Thyroid gland (tissue), 4 donors: Measurements from ENCODE around the gene ZNF718. TPM values are rescaled to one million over a fixed set of nuclear protein-coding genes. Genes with fewer than 3 reads are reported as not detected.
"Not testable (repeated sequence)": the region's sequence is repeated elsewhere in the genome, so short reads cannot be mapped to it uniquely, and the experiment has no call there.

Source experiments
- DNase-seq, 2 donors: peaks; one replicate each; pipeline ENCODE4 v3.0.0-alpha.2; 2019
- H3K27ac ChIP-seq, 3 donors: fragments of 200-600 bp; sonication (generic); 1 replicate in 2 of 3; 2 replicates in 1 of 3; pipeline ENCODE4 v1.5.1; 2016 to 2019; ENCODE audit warnings: mild to moderate bottlenecking in 1 of 3, moderate library complexity in 1 of 3
- H3K27me3 ChIP-seq: fragments of 200-600 bp; sonication (generic); one replicate; pipeline ENCODE4 v1.5.1; 2019
- H3K36me3 ChIP-seq, 2 donors: fragments of 200-600 bp; sonication (generic); one replicate each; pipeline ENCODE4 v1.5.1; 2016 to 2019
- H3K4me1 ChIP-seq, 2 donors: fragments of 200-600 bp; sonication (generic); one replicate each; pipeline ENCODE4 v1.5.1; 2017 to 2019
- H3K4me3 ChIP-seq, 3 donors: fragments of 200-600 bp; sonication (generic); replicated peaks in 1 of 3; 1 replicate in 2 of 3; 2 replicates in 1 of 3; pipeline ENCODE4 v1.5.1; 2016; ENCODE audit warnings: mild to moderate bottlenecking in 1 of 3
- H3K9me3 ChIP-seq: fragments of 200-600 bp; sonication (generic); one replicate; pipeline ENCODE4 v1.5.1; 2017
- POLR2A ChIP-seq, 2 donors: fragments of 450-650 bp; IDR thresholded peaks; one replicate each; pipeline ENCODE4 v1.6.1; 2017; ENCODE audit warnings: antibody characterized with exemption in 2 of 2, mild to moderate bottlenecking in 2 of 2, moderate library complexity in 1 of 2
- WGBS, 2 donors: methylation state at CpG; one replicate each; pipeline ENCODE4 v1.1.5; 2017; 5-methylcytosine and 5-hydroxymethylcytosine counted together
- intact Hi-C: fragments of 100-400 bp; cut with DNase I; formaldehyde crosslinking; loops from one replicate; pipeline ENCODE4 v1.15.1; 2023
- total RNA-seq, 4 donors: library from RNA; depleted of rRNA; stranded (reverse); fragments of >200 nt; gene quantifications; one replicate each; pipeline ENCODE4 v1.2.3, GENCODE V29; 2016
- TF ChIP-seq, protein P1 (sequence below), 6 experiments: fragments of 200-600 bp in 3 of 6; fragments of 450-650 bp in 3 of 6; sonication (generic) in 3 of 6; IDR thresholded peaks; one replicate each; pipeline ENCODE4 v1.5.1; 2016 to 2019; ENCODE audit warnings: antibody characterized with exemption in 6 of 6, mild to moderate bottlenecking in 2 of 6, inconsistent platforms in 1 of 6, moderate library complexity in 1 of 6

Gene ZNF718
- total RNA-seq, result 10 to 100 TPM; 13.7 to 30.4 (median 23.4) TPM

DNA sequence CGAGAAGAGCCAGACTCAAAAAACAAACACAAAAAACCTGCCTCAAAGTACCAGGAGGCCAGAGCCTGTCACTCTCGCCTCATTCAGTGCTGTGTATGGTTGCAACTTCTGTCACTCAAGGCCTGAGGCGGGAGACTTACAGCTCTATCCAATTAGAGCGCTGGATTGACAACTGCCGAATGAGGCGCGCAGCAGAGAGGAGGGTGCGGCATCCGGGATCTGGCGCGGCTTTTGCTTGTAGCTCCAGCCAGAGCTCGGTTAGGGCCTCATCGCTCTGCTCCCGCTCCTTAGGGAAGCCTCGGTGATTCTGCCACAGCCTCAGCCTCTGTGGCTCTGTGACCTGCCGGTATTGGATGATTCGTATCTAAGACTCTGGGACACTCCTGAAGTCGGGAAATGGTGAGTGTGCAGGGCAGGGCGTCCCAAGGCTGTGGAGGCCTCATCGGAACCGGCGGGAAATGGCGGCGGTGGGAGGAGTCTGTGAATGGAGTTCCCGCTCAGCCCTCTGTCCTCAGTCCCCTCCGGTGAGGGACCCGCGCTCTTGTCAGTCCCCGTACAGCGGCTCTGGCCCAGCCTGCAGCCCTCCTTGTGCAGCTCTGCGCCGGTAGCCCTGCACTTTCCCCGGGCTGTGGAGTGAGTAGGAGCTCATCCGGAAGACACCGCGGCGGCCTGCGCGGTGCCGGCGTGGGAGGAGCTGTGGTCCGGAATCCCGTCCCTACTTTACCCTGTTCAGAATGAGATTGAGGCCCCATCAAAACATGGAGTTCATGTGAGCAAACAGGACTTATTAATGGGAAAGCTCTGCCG is at the start of gene ZNF718:
TSS of gene ZNF718 (plus strand) at position 227 of the 807 bp plus-strand sequence. CDS start at position 397, 170 bp downstream.
- H3K9me3 ChIP-seq, result no peaks in the 10 kb centered on the region
- TF ChIP-seq POLR2A (IDR thresholded peaks at IDR 0.05), result peak in 1 of 2 donors; percentile 86
- TF ChIP-seq, protein P1, sequence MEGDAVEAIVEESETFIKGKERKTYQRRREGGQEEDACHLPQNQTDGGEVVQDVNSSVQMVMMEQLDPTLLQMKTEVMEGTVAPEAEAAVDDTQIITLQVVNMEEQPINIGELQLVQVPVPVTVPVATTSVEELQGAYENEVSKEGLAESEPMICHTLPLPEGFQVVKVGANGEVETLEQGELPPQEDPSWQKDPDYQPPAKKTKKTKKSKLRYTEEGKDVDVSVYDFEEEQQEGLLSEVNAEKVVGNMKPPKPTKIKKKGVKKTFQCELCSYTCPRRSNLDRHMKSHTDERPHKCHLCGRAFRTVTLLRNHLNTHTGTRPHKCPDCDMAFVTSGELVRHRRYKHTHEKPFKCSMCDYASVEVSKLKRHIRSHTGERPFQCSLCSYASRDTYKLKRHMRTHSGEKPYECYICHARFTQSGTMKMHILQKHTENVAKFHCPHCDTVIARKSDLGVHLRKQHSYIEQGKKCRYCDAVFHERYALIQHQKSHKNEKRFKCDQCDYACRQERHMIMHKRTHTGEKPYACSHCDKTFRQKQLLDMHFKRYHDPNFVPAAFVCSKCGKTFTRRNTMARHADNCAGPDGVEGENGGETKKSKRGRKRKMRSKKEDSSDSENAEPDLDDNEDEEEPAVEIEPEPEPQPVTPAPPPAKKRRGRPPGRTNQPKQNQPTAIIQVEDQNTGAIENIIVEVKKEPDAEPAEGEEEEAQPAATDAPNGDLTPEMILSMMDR (IDR thresholded peaks at IDR 0.05), result no peak
- 1 to 4% methylated on average over 35 to 43 of the region's 44 CpGs for WGBS, 2 donors
- no peaks in the 10 kb centered on the region for H3K36me3 ChIP-seq
- peak within 1 kb of the TSS; percentile 65 to 92 (median 78) for H3K27ac ChIP-seq
- intact Hi-C loops, result no loop called here
- peak within 1 kb of the TSS; percentile 49 to 88 (median 86) for H3K4me3 ChIP-seq
- peak; percentile 95 for DNase-seq
- H3K27me3 ChIP-seq, result no peaks in the 10 kb centered on the region
- H3K4me1 ChIP-seq, result peaks cover 10% of the 10 kb centered on the region in 2 donors

DNA sequence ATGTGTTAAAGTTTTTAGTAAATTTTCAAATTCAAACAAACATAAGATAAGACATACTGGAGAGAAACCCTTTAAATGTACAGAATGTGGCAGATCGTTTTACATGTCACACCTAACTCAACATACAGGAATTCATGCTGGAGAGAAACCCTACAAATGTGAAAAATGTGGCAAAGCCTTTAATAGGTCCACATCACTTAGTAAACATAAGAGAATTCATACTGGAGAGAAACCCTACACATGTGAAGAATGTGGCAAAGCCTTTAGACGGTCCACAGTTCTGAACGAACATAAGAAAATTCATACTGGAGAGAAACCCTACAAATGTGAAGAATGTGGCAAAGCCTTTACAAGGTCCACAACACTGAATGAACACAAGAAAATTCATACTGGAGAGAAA is 38.4 kb upstream of the ZNF718 start:
- DNase-seq, result no peak

DNA sequence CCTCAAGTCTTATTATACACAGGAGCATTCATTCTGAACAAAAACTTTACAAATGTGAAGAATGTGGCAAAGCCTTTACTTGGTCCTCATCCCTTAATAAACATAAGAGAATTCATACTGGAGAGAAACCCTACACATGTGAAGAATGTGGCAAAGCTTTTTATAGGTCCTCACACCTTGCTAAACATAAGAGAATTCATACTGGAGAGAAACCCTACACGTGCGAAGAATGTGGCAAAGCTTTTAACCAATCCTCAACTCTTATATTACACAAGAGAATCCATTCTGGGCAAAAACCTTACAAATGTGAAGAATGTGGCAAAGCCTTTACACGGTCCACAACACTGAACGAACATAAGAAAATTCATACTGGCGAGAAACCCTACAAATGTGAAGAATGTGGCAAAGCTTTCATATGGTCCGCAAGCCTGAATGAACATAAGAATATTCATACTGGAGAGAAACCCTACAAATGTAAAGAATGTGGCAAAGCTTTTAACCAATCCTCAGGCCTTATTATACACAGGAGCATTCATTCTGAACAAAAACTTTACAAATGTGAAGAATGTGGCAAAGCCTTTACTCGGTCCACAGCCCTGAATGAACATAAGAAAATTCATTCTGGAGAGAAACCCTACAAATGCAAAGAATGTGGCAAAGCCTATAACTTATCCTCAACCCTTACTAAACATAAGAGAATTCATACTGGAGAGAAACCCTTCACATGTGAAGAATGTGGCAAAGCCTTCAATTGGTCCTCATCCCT is 37.6 kb upstream of the ZNF718 start:
- H3K4me1 ChIP-seq, H3K27me3 ChIP-seq, DNase-seq, intact Hi-C loops, H3K4me3 ChIP-seq, H3K27ac ChIP-seq: not testable (repeated sequence)
- H3K36me3 ChIP-seq, result peaks cover 23 to 28% of the 10 kb centered on the region in 2 donors
- peaks cover 31% of the 10 kb centered on the region for H3K9me3 ChIP-seq
- 95 to 96% methylated on average over 7 of the region's 7 CpGs for WGBS, 2 donors

More for the DNA sequence above, 38.4 kb upstream of the ZNF718 start:
- Histone ChIP-seq H3K36me3 (peaks cover 26 to 33% of the 10 kb centered on the region in 2 donors), H3K4me3 (no peak overlapping the region), H3K27me3 (no peaks in the 10 kb centered on the region), H3K9me3 (peaks cover 31% of the 10 kb centered on the region), H3K27ac (no peak overlapping the region), H3K4me1 (no peaks in the 10 kb centered on the region)
- intact Hi-C loops, result no loop called here
- no peak for TF ChIP-seq POLR2A (IDR thresholded peaks at IDR 0.05)
- TF ChIP-seq, protein P1 (IDR thresholded peaks at IDR 0.05), result no peak
- 94 to 97% methylated on average over 3 of the region's 3 CpGs for WGBS, 2 donors

DNA sequence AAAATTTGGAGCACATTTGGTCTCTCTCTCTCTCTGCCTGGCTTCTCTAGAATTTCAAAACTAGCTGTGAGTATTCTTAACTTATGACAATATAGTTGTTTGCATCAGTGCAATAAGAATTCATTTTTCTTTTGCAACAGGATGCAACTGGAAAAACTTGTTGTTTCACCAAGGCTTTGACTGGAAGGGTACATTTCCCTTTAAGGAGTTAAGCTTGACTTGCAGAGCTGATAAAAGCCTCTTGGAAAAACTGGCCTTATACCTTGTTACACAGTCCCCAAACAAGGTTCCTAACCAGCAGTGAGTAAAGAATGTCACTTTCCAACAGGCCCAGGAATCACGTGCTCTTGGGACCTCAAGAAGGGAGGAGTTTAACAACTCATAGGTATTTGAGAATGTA is 25.9 kb upstream of the ZNF718 start:
- WGBS, 2 donors, result 56 to 93% methylated on average over 1 of the region's 1 CpG
- Histone ChIP-seq H3K4me3 (no peak overlapping the region), H3K9me3 (no peaks in the 10 kb centered on the region), H3K36me3 (no peaks in the 10 kb centered on the region), H3K27me3 (no peaks in the 10 kb centered on the region), H3K4me1 (no peaks in the 10 kb centered on the region), H3K27ac (no peak overlapping the region)
- DNase-seq, result no peak
- TF ChIP-seq POLR2A (IDR thresholded peaks at IDR 0.05), result no peak
- TF ChIP-seq, protein P1 (IDR thresholded peaks at IDR 0.05), result no peak
- intact Hi-C loops, result no loop called here

DNA sequence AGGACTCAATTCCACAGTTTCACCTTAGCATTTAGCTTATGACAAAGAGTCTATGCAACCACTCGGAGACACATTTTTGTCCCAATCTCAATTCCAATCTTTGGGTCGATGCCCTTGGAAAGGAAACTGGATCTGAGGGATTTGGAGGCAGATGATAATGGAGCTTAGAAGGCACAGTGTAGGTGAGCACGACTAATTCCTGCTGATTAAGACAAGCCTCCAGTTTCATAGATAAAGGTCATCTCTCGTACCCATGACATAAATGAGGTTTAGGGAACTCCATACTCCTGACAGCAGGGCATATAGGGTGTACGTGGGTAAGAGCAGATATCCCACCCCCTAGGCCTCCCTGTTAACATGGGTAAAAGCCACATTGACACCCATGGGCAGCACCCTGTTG is 24.4 kb upstream of the ZNF718 start:
- whole genome bisulfite sequencing, 2 donors, result 85 to 92% methylated on average over 5 of the region's 5 CpGs
- Histone ChIP-seq H3K36me3 (no peaks in the 10 kb centered on the region), H3K27me3 (no peaks in the 10 kb centered on the region), H3K4me1 (no peaks in the 10 kb centered on the region), H3K9me3 (no peaks in the 10 kb centered on the region), H3K4me3 (no peak overlapping the region), H3K27ac (no peak overlapping the region)
- intact Hi-C loops, result no loop called here
- no peak for TF ChIP-seq POLR2A (IDR thresholded peaks at IDR 0.05)
- TF ChIP-seq, protein P1 (IDR thresholded peaks at IDR 0.05), result no peak
- no peak for DNase-seq
